Superior temporal gyrus (tissue), 1 donor: ENCODE results near the gene AQR.

Source experiments
- DNase-seq: peaks from one replicate; pipeline ENCODE4 v3.0.0-alpha.2; 2016; ENCODE audit errors: extremely low spot score

Gene AQR

GRCh38 chr15:34879107-34879506, 90.4 kb downstream of the AQR start:
- no peak for DNase-seq

GRCh38 chr15:34876640-34877039, 92.9 kb downstream of the AQR start:
- DNase-seq: no peak

- DNase-seq: no peak
Measured at GRCh38 chr15:34869110-34869509, 100.4 kb downstream of the AQR start.

GRCh38 chr15:34865531-34865930, 104.0 kb downstream of the AQR start:
- DNase-seq: no peak

- no peak for DNase-seq
Measured at GRCh38 chr15:34861214-34861613, 108.3 kb downstream of the AQR start.

GRCh38 chr15:34855893-34856292, 113.6 kb downstream of the AQR start:
- DNase-seq: peak; percentile 66

GRCh38 chr15:34855413-34855812, 114.1 kb downstream of the AQR start:
- no peak for DNase-seq

- no peak for DNase-seq
Measured at GRCh38 chr15:34854232-34854631, 115.3 kb downstream of the AQR start.

- DNase-seq: peak; percentile 29
Measured at GRCh38 chr15:34853001-34853758, 116.4 kb downstream of the AQR start.

GRCh38 chr15:34851751-34852150, 117.8 kb downstream of the AQR start:
- no peak for DNase-seq

- DNase-seq: no peak
Measured at GRCh38 chr15:34851007-34851406, 118.5 kb downstream of the AQR start.

GRCh38 chr15:34850121-34850520, 119.4 kb downstream of the AQR start:
- DNase-seq: no peak

- no peak for DNase-seq
Measured at GRCh38 chr15:34849364-34849959, 120.1 kb downstream of the AQR start.

- DNase-seq: no peak
Measured at GRCh38 chr15:34847598-34847997, 121.9 kb downstream of the AQR start.

- DNase-seq: no peak
Measured at GRCh38 chr15:34841262-34841725, 128.2 kb downstream of the AQR start.

GRCh38 chr15:34838282-34838681, 131.3 kb downstream of the AQR start:
- no peak for DNase-seq

- DNase-seq: no peak
Measured at GRCh38 chr15:34837246-34838016, 132.1 kb downstream of the AQR start.

GRCh38 chr15:34828145-34828911, 141.2 kb downstream of the AQR start:
- DNase-seq: no peak

- DNase-seq: no peak
Measured at GRCh38 chr15:34821831-34822230, 147.7 kb downstream of the AQR start.

- DNase-seq: no peak
Measured at GRCh38 chr15:34820110-34820509, 149.4 kb downstream of the AQR start.

GRCh38 chr15:34818526-34818925, 151.0 kb downstream of the AQR start:
- no peak for DNase-seq

- DNase-seq: no peak
Measured at GRCh38 chr15:34815836-34816235, 153.7 kb downstream of the AQR start.
